B cell (primary cell): ENCODE results near the gene NDUFAB1.

Experiments used
- CTCF ChIP-seq: fragments of 200-600 bp; IDR thresholded peaks from one replicate; pipeline ENCODE4 v1.8.0; 2022; ENCODE audit warnings: antibody characterized with exemption, mild to moderate bottlenecking
- EZH2 ChIP-seq: IDR thresholded peaks from 2 replicates; pipeline ENCODE4 v1.6.1; 2012; ENCODE audit warnings: borderline replicate concordance, low read depth, mild to moderate bottlenecking, moderate library complexity, low read length; ENCODE audit not compliant: insufficient read depth, poor library complexity, severe bottlenecking

- TF ChIP-seq EZH2 (no peak), CTCF (no peak)
These were observed 63.7 kb downstream of the NDUFAB1 start for GRCh38 chr16:23532448-23532847.
